Cardiac fibroblast (primary cell): ENCODE measurements around the gene AIM2.
"Not testable (repeated sequence)": the region's sequence is repeated elsewhere in the genome, so short reads cannot be mapped to it uniquely, and the experiment has no call there.

Source experiments
- DNase-seq, 2 donors: peaks; one replicate each; pipeline versions ENCODE4 v3.0.0 to v3.0.0-alpha.2; 2010; ENCODE audit warnings: low read depth in 2 of 2
- H3K4me3 ChIP-seq, 2 donors: replicated peaks in 1 of 2; 1 replicate in 1 of 2; 2 replicates in 1 of 2; pipeline ENCODE4 v1.5.1; 2011; ENCODE audit warnings: low read depth in 2 of 2, low read length in 2 of 2, mild to moderate bottlenecking in 2 of 2, moderate library complexity in 1 of 2
- CTCF ChIP-seq: IDR thresholded peaks from one replicate; pipeline ENCODE4 v1.5.1; 2011; ENCODE audit warnings: low read depth, mild to moderate bottlenecking, low read length, inconsistent platforms

Gene AIM2

GRCh38 chr1:159076438-159077119 is at the start of gene AIM2:
Gene AIM2, minus strand, starts transcription at chr1:159076766. Its CDS starts 3,267 bp downstream, at chr1:159073499.
- no peak for TF ChIP-seq CTCF
- no peak within 1 kb of the TSS for H3K4me3 ChIP-seq
- no peak for DNase-seq

GRCh38 chr1:159123587-159123986 is 47.0 kb upstream of the AIM2 start:
- no peak for TF ChIP-seq CTCF
- no peak for DNase-seq
- no peak overlapping the region for H3K4me3 ChIP-seq

GRCh38 chr1:159122005-159122621 is 45.5 kb upstream of the AIM2 start:
- H3K4me3 ChIP-seq, result no peak overlapping the region
- peak; percentile 76 to 80 for DNase-seq
- TF ChIP-seq CTCF, result no peak

GRCh38 chr1:159121526-159121925 is 45.0 kb upstream of the AIM2 start:
- DNase-seq, result no peak
- TF ChIP-seq CTCF, result no peak
- no peak overlapping the region for H3K4me3 ChIP-seq

- TF ChIP-seq CTCF, result no peak
- DNase-seq, result no peak
- H3K4me3 ChIP-seq, result no peak overlapping the region
Measured at GRCh38 chr1:159120317-159120716, 43.8 kb upstream of the AIM2 start.

- TF ChIP-seq CTCF, result no peak
- no peak for DNase-seq
- H3K4me3 ChIP-seq, result no peak overlapping the region
Measured at GRCh38 chr1:159113596-159114433, 37.2 kb upstream of the AIM2 start.

GRCh38 chr1:159103021-159103420 is 26.5 kb upstream of the AIM2 start:
- peak; percentile 56 to 69 for DNase-seq
- H3K4me3 ChIP-seq, result not testable (repeated sequence)
